Measurements from ENCODE around the gene ESYT1. TPM values are rescaled to one million over a fixed set of nuclear protein-coding genes. Genes with fewer than 3 reads are reported as not detected.

Gene ESYT1
- total RNA-seq, 1 donor from 2014 or later = 36.2 TPM

DNA sequence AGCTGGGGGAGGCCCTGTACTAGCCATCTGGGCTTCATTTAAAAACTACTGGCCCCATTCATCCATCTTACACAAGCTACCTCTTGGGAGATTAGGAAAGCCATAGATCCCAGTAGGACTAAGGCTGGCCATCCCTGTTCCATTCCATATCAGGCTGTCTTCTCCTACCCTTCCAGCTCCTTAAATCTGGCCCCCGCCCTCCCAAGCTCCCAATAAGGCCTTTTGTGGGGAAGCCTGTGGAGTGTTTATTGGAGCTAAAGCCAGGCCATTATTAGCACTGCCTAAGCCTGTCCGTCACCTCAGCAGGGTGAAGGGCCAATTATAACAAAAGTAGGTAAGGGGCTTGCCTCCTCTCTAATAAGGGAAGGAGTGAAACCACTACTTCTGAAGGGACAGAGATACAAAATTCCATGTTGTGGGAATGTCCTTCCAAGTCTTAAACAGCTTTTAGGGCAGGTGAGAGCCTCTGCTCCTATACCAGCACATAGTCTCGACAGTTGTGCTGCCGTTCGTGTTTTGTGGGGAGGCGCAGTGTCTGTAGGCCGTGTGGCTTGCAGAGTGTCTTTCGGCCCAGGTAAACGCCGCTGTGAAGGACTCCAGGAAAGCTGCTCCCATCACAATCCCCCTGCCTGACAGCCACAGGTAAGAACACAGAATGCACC is 33.8 kb downstream of the ESYT1 start:
- intact Hi-C loops (cut with DNase I) = no loop called here

DNA sequence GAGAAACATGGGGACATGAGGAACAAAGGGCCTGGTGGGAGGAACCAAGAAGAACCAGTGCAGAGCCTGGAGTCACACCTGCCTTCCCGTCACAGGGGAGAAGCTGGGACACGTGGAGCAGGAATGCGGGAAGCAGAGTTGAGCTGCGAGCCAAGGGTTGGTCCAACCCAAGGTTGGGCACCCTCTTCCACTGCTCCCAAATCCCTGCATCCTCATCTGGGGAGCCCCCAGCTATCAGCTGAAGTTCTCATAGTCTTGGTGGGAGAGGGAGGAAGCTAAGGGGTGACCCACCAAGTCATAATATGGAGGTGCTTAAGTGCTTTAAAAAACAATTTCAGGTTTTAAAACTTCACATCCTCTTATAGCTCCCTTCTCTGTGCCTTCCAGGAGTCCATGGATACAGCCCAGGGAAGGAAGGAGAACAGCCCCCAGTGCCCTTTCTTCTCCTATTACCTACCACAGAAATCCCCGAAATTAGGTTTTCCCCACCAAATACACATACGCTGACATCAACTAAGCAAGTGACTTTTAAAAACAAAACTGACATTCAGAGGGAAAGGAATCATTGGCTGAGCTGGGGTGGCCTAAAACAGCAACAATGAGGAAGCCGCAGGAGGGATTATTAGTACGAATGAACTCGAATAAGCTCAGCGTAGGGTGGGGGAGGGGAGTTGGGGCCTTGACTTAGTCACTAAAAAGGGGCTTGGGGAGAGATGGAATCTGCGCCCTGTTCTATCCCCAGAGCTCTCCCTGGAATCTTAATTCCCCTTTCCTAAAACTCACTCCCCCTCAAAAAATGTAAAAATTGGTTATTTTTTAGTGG is 34.6 kb downstream of the ESYT1 start:
- intact Hi-C loops (cut with DNase I) = no loop called here
- DNase-seq (ENCODE audit: low spot score) = no peak

More for the DNA sequence above, 33.8 kb downstream of the ESYT1 start:
- DNase-seq (ENCODE audit: low spot score) = no peak

DNA sequence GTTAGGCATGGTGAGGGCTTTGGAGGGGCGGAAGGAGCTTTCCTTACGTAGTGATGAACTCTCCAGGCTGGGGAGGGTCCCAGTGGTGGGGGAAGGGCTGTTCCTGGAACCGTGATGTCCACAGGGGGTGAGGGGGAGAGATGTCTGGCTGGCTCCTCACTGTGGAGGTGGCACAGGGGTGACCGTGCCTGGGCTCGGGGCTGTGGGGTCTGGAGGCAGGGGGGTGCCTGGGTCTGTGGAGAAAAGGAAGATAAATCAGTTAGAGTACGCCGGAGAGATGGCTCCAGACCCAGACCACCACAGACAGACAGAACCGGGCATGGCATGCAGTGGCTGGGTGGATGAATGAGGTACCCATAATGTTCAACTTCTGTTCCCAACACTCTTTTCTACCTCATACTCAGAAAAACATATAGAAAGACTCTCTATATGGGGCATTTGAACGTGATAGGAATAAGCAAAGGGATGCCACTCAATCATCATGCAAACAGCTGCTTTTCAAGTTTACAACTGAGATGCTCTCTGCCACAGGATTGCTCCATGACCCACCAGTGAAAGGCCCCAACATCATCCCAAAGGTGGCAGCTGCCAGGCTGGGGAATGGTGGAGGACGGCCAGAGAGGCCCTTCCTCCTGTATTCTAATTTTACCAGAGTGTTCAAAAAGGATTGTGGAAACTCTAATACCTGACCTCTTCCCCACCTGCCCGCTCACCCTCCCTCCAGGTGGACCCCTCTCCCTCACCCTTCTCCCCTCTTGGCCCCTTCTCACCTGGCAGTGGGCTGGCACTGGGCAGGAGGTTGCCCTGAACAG is 35.7 kb downstream of the ESYT1 start:
- DNase-seq (ENCODE audit: low spot score) = no peak
- intact Hi-C loops (cut with DNase I) = no loop called here

- intact Hi-C loops (cut with DNase I) = no loop called here
These were observed 36.3 kb downstream of the ESYT1 start for GRCh38 chr12:56164345-56164729.

GRCh38 chr12:56165369-56165768 is 37.3 kb downstream of the ESYT1 start:
- intact Hi-C loops (cut with DNase I) = no loop called here
- DNase-seq (ENCODE audit: low spot score) = no peak

More at GRCh38 chr12:56164345-56164729, 36.3 kb downstream of the ESYT1 start:
- no peak for DNase-seq (ENCODE audit: low spot score)

GRCh38 chr12:56169229-56169759 is 41.2 kb downstream of the ESYT1 start:
- intact Hi-C loops (cut with DNase I) = no loop called here
- no peak for DNase-seq (ENCODE audit: low spot score)

DNA sequence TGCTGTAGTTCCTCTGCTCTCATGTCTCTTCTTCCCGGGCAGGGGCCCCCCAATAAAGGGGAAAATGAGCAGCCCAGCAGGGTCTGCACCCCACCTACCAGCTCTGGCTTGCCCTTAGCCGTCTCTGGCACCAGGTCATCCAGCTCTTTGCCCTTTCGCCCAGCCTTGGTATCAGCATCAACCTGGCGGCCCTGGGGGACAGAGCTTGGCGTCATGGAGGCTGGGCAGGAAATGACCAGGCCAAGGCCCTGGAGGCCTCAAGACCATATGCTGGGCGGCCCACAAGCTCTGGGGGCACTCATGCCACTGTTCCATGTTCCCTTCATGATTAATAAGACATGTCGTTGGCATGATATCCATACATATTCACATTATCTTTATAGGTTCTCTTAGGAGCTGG is 44.8 kb downstream of the ESYT1 start:
- DNase-seq (ENCODE audit: low spot score) = no peak
- intact Hi-C loops (cut with DNase I) = no loop called here

- intact Hi-C loops (cut with DNase I) = no loop called here
These were observed 50.3 kb downstream of the ESYT1 start for GRCh38 chr12:56178347-56178746.

GRCh38 chr12:56186957-56187356 is 58.9 kb downstream of the ESYT1 start:
- no peak for DNase-seq (ENCODE audit: low spot score)
- intact Hi-C loops (cut with DNase I) = no loop called here

More at GRCh38 chr12:56178347-56178746, 50.3 kb downstream of the ESYT1 start:
- DNase-seq (ENCODE audit: low spot score) = no peak

GRCh38 chr12:56188131-56188777 is 60.2 kb downstream of the ESYT1 start:
- intact Hi-C loops (cut with DNase I) = loop anchor here (2.0 kb wide), 2 partner anchors 29 to 69 kb away; partner anchors contain the start of genes MYL6 and ZC3H10
- DNase-seq (ENCODE audit: low spot score) = no peak

DNA sequence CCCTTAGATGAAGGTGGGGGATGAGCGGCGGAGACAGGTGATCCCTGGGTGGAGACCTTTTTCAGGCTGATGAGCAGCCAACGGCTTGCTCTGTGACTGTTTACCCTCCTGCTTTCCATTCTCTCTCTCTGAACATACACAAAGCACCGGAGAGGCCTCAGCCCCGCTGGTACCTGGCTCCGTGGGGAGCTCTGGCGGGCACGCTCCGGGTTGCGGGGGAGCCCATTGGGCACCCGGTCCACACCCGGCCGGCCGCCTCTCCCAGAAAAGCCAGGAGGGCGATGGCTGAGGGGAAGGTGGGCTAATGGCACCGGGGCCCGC is 60.7 kb downstream of the ESYT1 start:
- intact Hi-C loops (cut with DNase I) = loop anchor here (1.0 to 2.0 kb wide), 3 partner anchors 30 to 70 kb away; partner anchors contain the start of genes MYL6 and ZC3H10

DNA sequence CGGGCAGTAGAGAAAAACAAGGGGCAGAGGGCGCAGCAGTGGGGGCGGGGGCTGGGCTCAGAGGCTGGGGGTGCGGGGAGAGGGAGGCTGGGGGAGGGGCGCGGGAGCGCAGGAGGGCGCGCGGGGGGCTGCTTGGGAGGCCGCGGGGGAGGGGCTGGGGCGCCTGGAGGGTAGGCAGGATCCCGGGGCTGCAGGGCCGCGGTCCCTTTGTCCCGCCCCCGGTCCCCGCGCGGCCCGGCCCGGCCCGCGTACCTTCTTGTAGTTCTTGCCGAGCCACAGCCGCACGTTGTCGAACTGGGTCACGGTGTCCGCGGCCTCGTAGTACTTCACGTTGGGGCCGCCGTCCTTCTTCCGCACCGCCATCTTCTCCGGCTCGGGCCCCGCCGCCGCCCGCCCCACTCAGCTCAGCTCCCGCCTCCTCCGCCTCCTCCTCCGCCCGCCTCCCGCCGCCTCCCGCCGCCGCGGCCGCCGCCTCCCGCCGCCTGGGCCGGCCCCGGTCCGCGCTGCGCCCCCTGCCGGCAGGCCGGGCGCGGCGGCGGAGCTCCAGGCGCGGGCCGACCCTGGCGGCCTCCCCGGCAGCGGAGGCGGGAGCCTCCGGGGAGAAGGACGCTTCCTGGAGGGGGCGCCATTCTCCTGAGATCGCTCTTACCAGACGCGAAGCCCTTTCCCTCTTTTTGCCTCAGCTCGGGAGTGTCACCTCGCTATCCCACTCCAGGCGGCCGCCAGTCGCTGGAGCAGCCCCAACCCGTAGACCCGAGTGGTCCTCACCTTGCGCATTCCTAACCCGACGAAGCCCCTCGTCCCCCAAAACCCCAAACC is 61.2 kb downstream of the ESYT1 start, which contains the start of gene SMARCC2:
Gene SMARCC2 (minus strand): TSS at position 385 of the 819 bp plus-strand sequence. CDS start 22 bp downstream, at position 363.
- intact Hi-C loops (cut with DNase I) = loop anchor here (1.0 to 2.0 kb wide), 3 partner anchors 31 to 71 kb away; partner anchors contain the start of genes MYL6 and ZC3H10
- peak; percentile 94 for DNase-seq (ENCODE audit: low spot score)

More for the DNA sequence above, 60.7 kb downstream of the ESYT1 start:
- no peak for DNase-seq (ENCODE audit: low spot score)

GRCh38 chr12:56189918-56190694 is 62.0 kb downstream of the ESYT1 start:
- peak; percentile 78 for DNase-seq (ENCODE audit: low spot score)
- intact Hi-C loops (cut with DNase I) = loop anchor here (1.0 to 5.0 kb wide), 4 partner anchors 31 to 277 kb away; partner anchors contain the start of genes MYL6, SPRYD4 and ZC3H10

DNA sequence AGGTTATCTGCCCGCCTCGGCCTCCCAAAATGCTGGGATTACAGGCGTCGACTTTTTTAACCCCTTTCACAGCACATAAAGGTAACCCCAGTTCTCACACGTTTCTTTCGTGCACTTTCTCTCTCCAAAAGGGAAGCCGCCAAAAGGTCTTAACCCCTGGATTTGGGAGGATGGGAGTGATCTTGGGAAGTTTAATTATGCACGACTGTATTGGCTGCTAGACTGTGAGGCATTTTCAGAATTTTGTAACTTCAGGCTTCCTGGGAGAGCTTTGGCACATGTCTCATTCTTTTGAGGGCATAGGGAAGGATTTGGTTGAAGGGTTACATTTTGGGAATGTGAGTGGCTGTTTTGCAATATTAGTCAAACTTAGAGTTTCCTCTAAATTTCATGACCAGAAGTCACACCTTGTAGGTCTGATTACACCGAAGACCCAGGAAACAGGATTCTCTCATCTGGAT is 62.7 kb downstream of the ESYT1 start:
- intact Hi-C loops (cut with DNase I) = loop anchor here (5.0 kb wide), 1 partner anchor 277 kb away; the partner anchor contains the start of gene SPRYD4

GRCh38 chr12:56192582-56192981 is 64.5 kb downstream of the ESYT1 start:
- DNase-seq (ENCODE audit: low spot score) = no peak
- intact Hi-C loops (cut with DNase I) = loop anchor here (5.0 kb wide), 1 partner anchor 275 kb away; the partner anchor contains the start of gene SPRYD4

More for the DNA sequence above, 62.7 kb downstream of the ESYT1 start:
- no peak for DNase-seq (ENCODE audit: low spot score)

DNA sequence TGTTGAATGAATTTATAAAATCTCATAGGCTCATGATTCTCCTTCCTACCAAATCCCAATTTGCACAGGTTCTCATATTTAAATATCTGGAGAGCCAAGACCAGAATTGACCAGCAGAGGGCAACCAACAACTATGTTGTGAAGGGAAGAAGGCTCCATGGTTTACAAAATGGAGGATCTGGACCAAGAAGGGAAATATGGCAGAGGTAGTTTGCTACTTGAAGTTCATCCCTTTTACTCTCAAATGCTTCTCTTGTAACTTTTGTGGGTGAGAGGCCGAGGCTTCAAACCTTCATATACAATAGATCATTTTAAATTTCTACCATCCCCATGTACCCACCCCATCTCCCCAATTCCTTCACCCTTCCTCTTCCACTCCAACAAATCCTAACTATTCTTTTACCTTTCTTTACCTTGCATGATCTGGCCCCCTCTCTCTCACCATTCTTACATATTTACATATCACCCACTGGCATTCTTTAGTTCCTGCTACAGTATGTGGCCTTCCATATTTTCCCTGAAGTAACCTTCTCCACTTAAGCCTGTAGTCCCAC is 65.0 kb downstream of the ESYT1 start:
- intact Hi-C loops (cut with DNase I) = loop anchor here (1.0 to 5.0 kb wide), 2 partner anchors 31 to 274 kb away; partner anchors contain the start of genes NABP2 and SPRYD4
- no peak for DNase-seq (ENCODE audit: low spot score)

Measured in cardiac septum (tissue), 1 donor.